ENCODE data around the gene MEAF6. TPM values are rescaled to one million over a fixed set of nuclear protein-coding genes. Genes with fewer than 3 reads are reported as not detected.
"Not testable (repeated sequence)": the region's sequence is repeated elsewhere in the genome, so short reads cannot be mapped to it uniquely, and the experiment has no call there.

Gene MEAF6
- total RNA-seq, 1 donor, result 60.9 TPM

- TF ChIP-seq, protein P1, sequence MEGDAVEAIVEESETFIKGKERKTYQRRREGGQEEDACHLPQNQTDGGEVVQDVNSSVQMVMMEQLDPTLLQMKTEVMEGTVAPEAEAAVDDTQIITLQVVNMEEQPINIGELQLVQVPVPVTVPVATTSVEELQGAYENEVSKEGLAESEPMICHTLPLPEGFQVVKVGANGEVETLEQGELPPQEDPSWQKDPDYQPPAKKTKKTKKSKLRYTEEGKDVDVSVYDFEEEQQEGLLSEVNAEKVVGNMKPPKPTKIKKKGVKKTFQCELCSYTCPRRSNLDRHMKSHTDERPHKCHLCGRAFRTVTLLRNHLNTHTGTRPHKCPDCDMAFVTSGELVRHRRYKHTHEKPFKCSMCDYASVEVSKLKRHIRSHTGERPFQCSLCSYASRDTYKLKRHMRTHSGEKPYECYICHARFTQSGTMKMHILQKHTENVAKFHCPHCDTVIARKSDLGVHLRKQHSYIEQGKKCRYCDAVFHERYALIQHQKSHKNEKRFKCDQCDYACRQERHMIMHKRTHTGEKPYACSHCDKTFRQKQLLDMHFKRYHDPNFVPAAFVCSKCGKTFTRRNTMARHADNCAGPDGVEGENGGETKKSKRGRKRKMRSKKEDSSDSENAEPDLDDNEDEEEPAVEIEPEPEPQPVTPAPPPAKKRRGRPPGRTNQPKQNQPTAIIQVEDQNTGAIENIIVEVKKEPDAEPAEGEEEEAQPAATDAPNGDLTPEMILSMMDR (IDR thresholded peaks at IDR 0.05; ENCODE audit: insufficient read depth, low read depth, low read length), result no peak
- H3K4me3 ChIP-seq (ENCODE audit: low read depth, low read length), result no peak overlapping the region
- DNase-seq (ENCODE audit: low read depth), result no peak
Measured at GRCh38 chr1:37519613-37520012, 5.0 kb upstream of the MEAF6 start.

DNA sequence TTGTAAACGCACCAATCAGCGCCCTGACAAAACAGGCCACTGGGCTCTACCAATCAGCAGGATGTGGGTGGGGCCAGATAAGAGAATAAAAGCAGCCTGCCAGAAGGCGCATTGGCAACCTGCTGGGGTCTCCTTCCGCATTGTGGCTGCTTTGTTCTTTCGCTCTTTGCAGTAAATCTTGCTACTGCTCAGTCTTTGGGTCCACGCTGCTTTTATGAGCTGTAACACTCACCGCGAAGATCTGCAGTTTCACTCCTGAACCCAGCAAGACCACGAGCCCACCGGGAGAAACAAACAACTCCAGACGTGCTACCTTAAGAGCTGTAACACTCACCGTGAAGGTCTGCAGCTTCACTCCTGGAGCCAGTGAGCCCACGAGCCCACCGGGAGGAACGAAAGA lies 4.4 kb upstream of the MEAF6 start:
- not testable (repeated sequence) for DNase-seq (ENCODE audit: low read depth); H3K4me3 ChIP-seq (ENCODE audit: low read depth, low read length)

- DNase-seq (ENCODE audit: low read depth), result not testable (repeated sequence)
Measured at GRCh38 chr1:37518241-37518640, 3.7 kb upstream of the MEAF6 start.

GRCh38 chr1:37517569-37517968 lies 3.0 kb upstream of the MEAF6 start:
- no peak overlapping the region for H3K4me3 ChIP-seq (ENCODE audit: low read depth, low read length)
- no peak for DNase-seq (ENCODE audit: low read depth)
- TF ChIP-seq, protein P1 (IDR thresholded peaks at IDR 0.05; ENCODE audit: insufficient read depth, low read depth, low read length), result no peak

More at GRCh38 chr1:37518241-37518640, 3.7 kb upstream of the MEAF6 start:
- H3K4me3 ChIP-seq (ENCODE audit: low read depth, low read length), result not testable (repeated sequence)

GRCh38 chr1:37515185-37516034 lies 844 bp upstream of the MEAF6 start:
- H3K4me3 ChIP-seq (ENCODE audit: low read depth, low read length), result peak overlapping the region; percentile 81
- TF ChIP-seq, protein P1 (IDR thresholded peaks at IDR 0.05; ENCODE audit: insufficient read depth, low read depth, low read length), result no peak
- DNase-seq (ENCODE audit: low read depth), result no peak

DNA sequence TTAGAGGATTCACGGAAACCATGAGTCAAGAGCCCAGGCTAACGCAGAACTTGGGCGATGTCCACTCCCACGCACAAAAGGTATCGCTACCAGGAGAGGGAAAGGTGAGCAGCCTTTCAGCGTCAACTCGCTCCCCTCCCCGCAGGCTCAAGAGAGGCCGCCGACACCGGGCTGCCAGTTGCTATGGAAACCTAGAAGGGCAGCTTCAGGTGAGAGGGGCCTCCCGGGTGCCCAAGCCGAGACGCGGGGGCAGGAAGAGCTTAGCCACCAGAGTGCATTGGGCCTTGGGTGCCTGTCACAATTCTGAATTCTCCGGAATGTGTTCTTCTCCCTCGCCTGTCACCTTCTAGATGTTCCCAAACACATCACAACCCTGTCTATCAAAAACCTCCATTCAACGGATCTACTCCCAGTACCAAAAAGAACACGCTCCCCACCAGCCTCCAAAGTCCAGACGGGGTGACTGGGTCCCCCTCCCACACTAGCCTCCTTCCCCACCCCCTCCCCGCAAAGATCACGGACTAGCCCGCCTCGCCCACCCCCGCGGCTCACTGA lies 694 bp downstream of the MEAF6 start:
- DNase-seq (ENCODE audit: low read depth), result no peak
- H3K4me3 ChIP-seq (ENCODE audit: low read depth, low read length), result peak overlapping the region; percentile 81

DNA sequence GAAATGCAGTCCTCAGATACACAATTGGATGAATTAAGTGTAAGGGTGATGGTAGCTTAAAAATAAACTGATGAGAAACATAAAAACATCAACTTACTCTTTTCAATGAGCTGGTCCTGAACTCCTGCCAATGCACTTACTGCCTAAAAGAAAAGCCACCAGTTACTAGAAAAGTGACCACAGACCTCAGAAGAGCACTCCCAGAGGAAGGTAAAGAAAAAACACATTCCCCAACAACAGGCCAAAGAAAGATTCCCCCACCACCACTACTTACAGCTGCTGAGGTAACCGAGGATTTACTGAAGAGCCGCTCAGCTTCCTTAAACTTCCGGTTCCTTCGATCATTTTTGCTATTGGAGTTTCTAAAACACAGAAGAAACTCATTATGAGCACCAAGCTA lies 5.4 kb downstream of the MEAF6 start:
- TF ChIP-seq, protein P1 (IDR thresholded peaks at IDR 0.05; ENCODE audit: insufficient read depth, low read depth, low read length), result no peak
- no peak for DNase-seq (ENCODE audit: low read depth)
- H3K4me3 ChIP-seq (ENCODE audit: low read depth, low read length), result no peak overlapping the region

More for the DNA sequence above, 694 bp downstream of the MEAF6 start:
- TF ChIP-seq, protein P1 (IDR thresholded peaks at IDR 0.05; ENCODE audit: insufficient read depth, low read depth, low read length), result no peak

GRCh38 chr1:37506740-37507139 lies 7.8 kb downstream of the MEAF6 start:
- TF ChIP-seq, protein P1 (IDR thresholded peaks at IDR 0.05; ENCODE audit: insufficient read depth, low read depth, low read length), result no peak

GRCh38 chr1:37502791-37503190 lies 11.8 kb downstream of the MEAF6 start:
- DNase-seq (ENCODE audit: low read depth); H3K4me3 ChIP-seq (ENCODE audit: low read depth, low read length): not testable (repeated sequence)

More at GRCh38 chr1:37506740-37507139, 7.8 kb downstream of the MEAF6 start:
- no peak overlapping the region for H3K4me3 ChIP-seq (ENCODE audit: low read depth, low read length)
- no peak for DNase-seq (ENCODE audit: low read depth)

Data from fibroblast of villous mesenchyme (primary cell).